ENCODE measurements around the gene TBC1D10A.

TBC1D10A gene

DNA sequence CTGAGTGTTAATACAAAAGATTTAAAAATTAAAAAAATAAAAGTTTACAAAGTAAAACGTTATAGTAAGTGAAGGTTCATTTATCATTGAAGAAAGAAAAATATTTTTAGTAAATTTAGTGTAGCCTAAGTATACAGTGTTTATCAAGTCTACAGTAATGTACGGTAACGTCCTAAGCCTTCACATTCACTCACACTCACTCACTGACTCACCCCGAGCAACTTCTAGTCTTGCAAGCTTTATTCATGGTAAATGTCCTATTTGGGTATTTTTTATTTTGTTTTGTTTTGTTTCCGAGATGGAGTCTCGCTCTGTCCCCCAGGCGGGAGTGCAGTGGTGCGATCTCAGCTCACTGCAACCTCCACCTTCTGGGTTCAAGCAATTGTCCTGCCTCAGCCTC lies 46.2 kb downstream of the TBC1D10A start:
- no peak overlapping the region for H3K4me3 ChIP-seq (ENCODE audit: low read depth, low read length)
- DNase-seq (ENCODE audit: low read depth): no peak
- TF ChIP-seq, protein P1, sequence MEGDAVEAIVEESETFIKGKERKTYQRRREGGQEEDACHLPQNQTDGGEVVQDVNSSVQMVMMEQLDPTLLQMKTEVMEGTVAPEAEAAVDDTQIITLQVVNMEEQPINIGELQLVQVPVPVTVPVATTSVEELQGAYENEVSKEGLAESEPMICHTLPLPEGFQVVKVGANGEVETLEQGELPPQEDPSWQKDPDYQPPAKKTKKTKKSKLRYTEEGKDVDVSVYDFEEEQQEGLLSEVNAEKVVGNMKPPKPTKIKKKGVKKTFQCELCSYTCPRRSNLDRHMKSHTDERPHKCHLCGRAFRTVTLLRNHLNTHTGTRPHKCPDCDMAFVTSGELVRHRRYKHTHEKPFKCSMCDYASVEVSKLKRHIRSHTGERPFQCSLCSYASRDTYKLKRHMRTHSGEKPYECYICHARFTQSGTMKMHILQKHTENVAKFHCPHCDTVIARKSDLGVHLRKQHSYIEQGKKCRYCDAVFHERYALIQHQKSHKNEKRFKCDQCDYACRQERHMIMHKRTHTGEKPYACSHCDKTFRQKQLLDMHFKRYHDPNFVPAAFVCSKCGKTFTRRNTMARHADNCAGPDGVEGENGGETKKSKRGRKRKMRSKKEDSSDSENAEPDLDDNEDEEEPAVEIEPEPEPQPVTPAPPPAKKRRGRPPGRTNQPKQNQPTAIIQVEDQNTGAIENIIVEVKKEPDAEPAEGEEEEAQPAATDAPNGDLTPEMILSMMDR (IDR thresholded peaks at IDR 0.05; ENCODE audit: low read depth, low read length): no peak
- TF ChIP-seq POLR2A (IDR thresholded peaks at IDR 0.05; ENCODE audit: extremely low read depth, insufficient read length): no peak
- TF ChIP-seq, protein P2, sequence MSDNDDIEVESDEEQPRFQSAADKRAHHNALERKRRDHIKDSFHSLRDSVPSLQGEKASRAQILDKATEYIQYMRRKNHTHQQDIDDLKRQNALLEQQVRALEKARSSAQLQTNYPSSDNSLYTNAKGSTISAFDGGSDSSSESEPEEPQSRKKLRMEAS (IDR thresholded peaks at IDR 0.05; ENCODE audit: low read depth, low read length): no peak
- no peak for TF ChIP-seq MYC (IDR thresholded peaks at IDR 0.05; ENCODE audit: low read depth, low read length)

DNA sequence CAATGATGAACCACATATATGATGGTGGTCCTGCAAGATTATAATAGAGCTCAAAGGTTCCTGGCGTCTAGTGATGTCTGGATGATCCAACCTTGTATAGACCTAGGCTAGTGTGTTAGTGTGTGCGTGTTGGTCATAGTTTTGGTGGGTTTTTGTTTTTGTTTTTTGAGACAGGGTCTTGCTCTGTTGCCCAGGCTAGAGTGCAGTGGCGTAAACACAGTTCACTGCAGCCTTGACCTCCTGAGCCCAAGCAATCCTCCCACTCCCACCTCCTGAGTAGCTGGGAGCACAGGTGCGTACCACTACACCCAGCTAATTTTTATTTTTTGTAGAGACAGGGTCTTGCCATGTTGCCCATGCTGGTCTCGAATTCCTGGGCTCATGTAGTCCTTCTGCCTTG lies 46.8 kb downstream of the TBC1D10A start:
- TF ChIP-seq POLR2A (IDR thresholded peaks at IDR 0.05; ENCODE audit: extremely low read depth, insufficient read length) (no peak), MYC (IDR thresholded peaks at IDR 0.05; ENCODE audit: low read depth, low read length) (no peak)
- TF ChIP-seq, protein P1 (IDR thresholded peaks at IDR 0.05; ENCODE audit: low read depth, low read length): no peak
- TF ChIP-seq, protein P2 (IDR thresholded peaks at IDR 0.05; ENCODE audit: low read depth, low read length): no peak
- no peak for DNase-seq (ENCODE audit: low read depth)
- H3K4me3 ChIP-seq (ENCODE audit: low read depth, low read length): no peak overlapping the region

DNA sequence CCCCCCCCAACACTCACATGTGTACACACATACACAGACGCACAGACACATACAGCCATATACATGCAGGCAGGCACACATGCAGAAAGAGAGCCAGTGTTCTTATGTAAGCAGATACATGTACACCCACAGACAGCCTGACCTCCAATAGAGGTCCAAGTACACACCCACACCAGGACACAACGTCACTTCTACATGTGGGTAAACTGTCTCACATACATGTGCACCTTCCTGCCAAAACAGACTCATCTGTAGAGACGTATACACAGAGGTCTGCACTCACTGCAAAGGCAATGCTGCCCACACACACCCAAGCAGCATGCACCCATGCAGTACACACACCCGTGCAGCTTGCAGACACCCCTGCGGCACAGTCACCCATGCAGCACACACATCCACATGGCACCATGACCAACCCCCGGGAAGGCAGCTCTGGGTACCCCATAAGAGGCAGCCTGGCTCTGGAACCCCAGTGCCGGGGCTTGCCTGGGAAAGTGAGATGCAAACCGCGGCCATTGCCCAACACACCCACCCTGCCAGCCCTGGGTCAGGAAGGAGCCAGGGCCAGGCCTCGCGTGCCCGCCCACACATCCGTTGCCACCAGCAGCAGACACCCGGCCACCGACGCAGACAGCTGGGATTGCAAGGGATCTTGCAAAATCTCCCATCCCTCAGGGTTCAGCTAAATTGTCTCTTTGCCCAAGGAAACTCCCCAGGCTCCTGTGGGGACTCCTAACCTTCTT lies 47.5 kb downstream of the TBC1D10A start:
- peak; percentile 95 for DNase-seq (ENCODE audit: low read depth)
- TF ChIP-seq POLR2A (IDR thresholded peaks at IDR 0.05; ENCODE audit: extremely low read depth, insufficient read length) (no peak), MYC (IDR thresholded peaks at IDR 0.05; ENCODE audit: low read depth, low read length) (no peak; the same call in 1 of the 2 replicates)
- TF ChIP-seq, protein P2 (IDR thresholded peaks at IDR 0.05; ENCODE audit: low read depth, low read length): peak; percentile 29
- TF ChIP-seq, protein P1 (IDR thresholded peaks at IDR 0.05; ENCODE audit: low read depth, low read length): no peak

DNA sequence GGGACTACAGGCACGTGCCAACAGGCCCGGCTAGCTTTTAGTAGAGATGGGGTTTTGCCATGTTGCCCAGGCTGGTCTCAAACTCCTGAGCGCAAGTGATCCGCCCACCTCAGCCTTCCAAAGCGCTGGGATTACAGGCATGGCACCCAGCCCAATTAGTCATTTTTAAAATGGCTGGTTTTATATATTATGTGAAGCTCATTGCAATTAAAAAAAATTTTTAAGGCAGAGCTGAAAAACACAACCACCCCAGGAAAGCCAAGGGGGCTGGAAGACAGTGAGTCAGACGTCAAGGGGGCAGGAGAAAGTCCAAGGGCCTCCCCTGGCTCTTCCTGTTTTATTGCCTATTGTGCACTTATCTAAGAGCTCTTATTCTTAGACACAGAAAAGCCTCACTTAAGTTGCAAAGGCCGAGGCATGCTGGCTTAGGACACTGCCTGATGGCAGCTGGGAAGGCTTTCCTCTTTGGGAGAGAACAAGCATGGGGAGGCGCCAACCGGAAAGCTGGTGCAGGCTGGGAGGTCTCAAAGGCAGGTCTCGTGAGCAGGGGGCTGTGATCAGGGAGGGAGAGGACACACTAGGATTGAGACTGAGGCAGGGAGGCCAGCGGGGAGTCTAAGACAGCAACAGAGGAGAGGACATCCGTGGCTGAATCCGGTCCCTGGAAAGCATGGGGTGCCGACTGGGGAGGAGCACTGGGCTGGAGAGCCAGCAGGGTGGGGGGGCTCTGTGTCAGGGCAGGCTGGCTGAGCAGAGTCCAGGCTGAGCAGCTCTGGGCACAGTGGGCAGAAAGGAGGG lies 49.0 kb downstream of the TBC1D10A start:
- TF ChIP-seq, protein P1 (IDR thresholded peaks at IDR 0.05; ENCODE audit: low read depth, low read length): no peak
- peak; percentile 18 for TF ChIP-seq POLR2A (IDR thresholded peaks at IDR 0.05; ENCODE audit: extremely low read depth, insufficient read length)
- TF ChIP-seq, protein P2 (IDR thresholded peaks at IDR 0.05; ENCODE audit: low read depth, low read length): no peak
- TF ChIP-seq MYC (IDR thresholded peaks at IDR 0.05; ENCODE audit: low read depth, low read length): no peak
- peak overlapping the region; percentile 41 for H3K4me3 ChIP-seq (ENCODE audit: low read depth, low read length)
- peak; percentile 85 for DNase-seq (ENCODE audit: low read depth)

More for the DNA sequence above, 47.5 kb downstream of the TBC1D10A start:
- peak overlapping the region; percentile 16 for H3K4me3 ChIP-seq (ENCODE audit: low read depth, low read length)

DNA sequence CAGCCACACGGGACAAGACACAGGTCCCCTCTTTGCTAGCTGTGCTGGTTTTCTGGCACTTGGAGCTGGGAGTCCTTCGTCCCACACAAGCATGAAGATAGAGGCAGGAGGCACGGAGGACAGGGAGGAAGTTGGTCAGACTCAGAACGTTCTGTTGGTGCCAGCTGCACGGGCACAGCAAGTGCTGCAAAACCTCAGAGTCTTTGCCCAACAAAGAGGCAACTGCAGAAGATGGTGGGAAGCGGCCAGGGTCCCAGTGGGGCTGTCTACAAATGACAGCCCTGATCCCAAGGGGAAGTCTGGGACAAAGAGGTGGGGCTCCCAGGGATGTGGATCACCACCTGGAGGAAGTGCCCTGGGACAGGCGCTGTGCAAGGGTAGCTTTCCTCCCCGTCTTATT lies 50.7 kb downstream of the TBC1D10A start:
- TF ChIP-seq, protein P1 (IDR thresholded peaks at IDR 0.05; ENCODE audit: low read depth, low read length): no peak
- TF ChIP-seq, protein P2 (IDR thresholded peaks at IDR 0.05; ENCODE audit: low read depth, low read length): no peak
- TF ChIP-seq MYC (IDR thresholded peaks at IDR 0.05; ENCODE audit: low read depth, low read length) (no peak), POLR2A (IDR thresholded peaks at IDR 0.05; ENCODE audit: extremely low read depth, insufficient read length) (no peak)
- no peak for DNase-seq (ENCODE audit: low read depth)
- H3K4me3 ChIP-seq (ENCODE audit: low read depth, low read length): no peak overlapping the region
